Activated naive CD8-positive, alpha-beta T cell (primary cell): ENCODE measurements around the gene REXO1.
A peak's percentile ranks its signal among the peaks of the same experiment; 100 is the strongest.
"Not testable (repeated sequence)": the region's sequence is repeated elsewhere in the genome, so short reads cannot be mapped to it uniquely, and the experiment has no call there.

ENCODE experiments used
- H3K27ac Mint-ChIP-seq: one replicate; pipeline ENCODE4 v1.8.0; 2021; ENCODE audit warnings: mixed read lengths
- H3K27me3 Mint-ChIP-seq: one replicate; pipeline ENCODE4 v1.8.0; 2021; ENCODE audit warnings: mixed read lengths
- H3K36me3 Mint-ChIP-seq: one replicate; pipeline ENCODE4 v1.8.0; 2021; ENCODE audit warnings: mixed read lengths
- H3K4me1 Mint-ChIP-seq: one replicate; pipeline ENCODE4 v1.8.0; 2021; ENCODE audit warnings: low read depth, mixed read lengths
- H3K4me3 Mint-ChIP-seq: one replicate; pipeline ENCODE4 v1.8.0; 2021; ENCODE audit warnings: mild to moderate bottlenecking, mixed read lengths
- H3K9me3 Mint-ChIP-seq: one replicate; pipeline ENCODE4 v1.8.0; 2021; ENCODE audit warnings: low read depth, mixed read lengths

Gene REXO1

DNA sequence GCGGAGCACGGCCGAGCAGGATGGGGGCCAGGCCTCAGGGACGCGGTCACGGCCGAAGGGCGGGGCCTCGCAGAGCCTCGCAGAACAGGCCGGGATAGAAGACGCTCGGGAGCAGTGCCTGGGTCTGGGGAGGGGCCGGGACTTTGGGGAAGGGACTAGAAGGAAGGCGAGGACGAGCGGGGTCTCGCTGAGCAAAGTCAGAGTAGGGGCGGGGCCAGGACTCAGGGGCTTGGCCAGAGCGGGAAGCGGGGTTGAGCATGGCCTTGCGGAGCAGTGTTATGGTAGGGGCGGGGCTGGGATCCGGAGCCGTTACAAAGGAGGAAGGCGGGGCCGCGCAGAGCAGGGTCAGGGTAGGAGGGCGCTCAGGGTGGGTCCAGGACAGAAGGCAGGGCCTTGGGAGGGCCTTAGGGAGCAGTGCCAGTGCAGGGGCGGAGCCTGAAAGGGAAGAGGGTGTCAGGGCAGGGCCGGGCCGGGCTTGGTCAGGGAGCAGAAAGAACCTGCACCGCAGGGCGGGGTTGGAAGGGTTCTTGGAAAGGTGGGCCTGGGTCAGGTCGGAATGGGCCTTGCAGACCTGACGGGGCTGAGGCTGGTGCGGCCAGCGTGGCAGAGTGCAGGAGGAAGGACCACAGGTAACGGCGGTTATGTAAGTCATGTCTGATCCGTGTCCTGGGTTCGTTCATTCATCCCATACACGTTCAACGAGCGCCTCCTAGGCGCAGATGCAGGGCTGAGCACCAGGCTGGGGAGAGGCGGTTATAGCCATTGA lies 35.7 kb downstream of the REXO1 start:
- no peaks in the 10 kb centered on the region for H3K9me3 Mint-ChIP-seq
- peaks cover 14% of the 10 kb centered on the region for H3K4me1 Mint-ChIP-seq
- no peaks in the 10 kb centered on the region for H3K27me3 Mint-ChIP-seq
- H3K27ac Mint-ChIP-seq = peak overlapping the region; percentile 70
- H3K4me3 Mint-ChIP-seq = peak overlapping the region; percentile 90
- H3K36me3 Mint-ChIP-seq = no peaks in the 10 kb centered on the region

GRCh38 chr19:1811942-1812425 lies 36.3 kb downstream of the REXO1 start, which contains the start of gene ATP8B3:
Gene ATP8B3 (minus strand): TSS chr19:1812276. CDS start chr19:1811736, 540 bp downstream.
- Mint-ChIP-seq H3K27ac (peak within 1 kb of the TSS; percentile 70), H3K9me3 (no peaks in the 10 kb centered on the region), H3K4me3 (peak within 1 kb of the TSS; percentile 90), H3K36me3 (no peaks in the 10 kb centered on the region), H3K4me1 (peaks cover 14% of the 10 kb centered on the region), H3K27me3 (no peaks in the 10 kb centered on the region)

GRCh38 chr19:1811472-1811894 lies 36.8 kb downstream of the REXO1 start:
- Mint-ChIP-seq H3K4me3 (peak overlapping the region; percentile 70), H3K27ac (no peak overlapping the region)

DNA sequence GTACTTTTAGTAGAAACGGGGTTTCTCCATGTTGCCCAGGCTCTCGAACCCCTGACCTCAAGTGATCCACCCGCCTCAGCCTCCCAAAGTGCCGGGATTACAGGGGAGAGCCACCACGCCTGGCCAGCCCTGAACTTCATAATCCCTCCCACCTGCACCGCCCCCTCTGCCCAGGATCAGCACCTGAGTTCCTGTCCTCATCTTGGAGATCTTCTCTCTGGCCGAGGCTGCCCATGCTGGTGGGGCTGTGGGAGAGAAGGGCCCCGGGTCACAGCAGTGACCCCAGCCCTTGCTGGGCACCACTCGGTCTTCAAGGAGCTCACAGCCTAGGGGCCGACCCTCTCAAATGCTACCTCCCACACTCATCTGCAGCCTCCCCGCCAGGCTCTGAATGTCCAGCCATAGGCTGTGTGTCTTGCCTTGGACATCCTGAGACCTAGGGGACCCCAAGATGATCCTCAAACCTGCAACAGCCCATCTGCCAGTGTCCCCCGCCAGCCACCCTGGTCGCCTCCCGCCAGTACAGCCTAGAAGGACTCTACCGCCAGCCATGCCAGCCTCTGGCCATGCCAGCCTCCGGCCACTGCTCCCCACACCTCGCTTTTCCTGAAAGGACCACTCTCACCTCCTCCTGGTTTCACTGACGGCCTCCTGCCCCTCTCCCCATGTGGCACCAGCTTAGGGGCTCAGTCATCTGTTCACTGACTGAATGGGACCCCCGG lies 37.7 kb downstream of the REXO1 start:
- Mint-ChIP-seq H3K27ac (no peak overlapping the region), H3K9me3 (no peaks in the 10 kb centered on the region), H3K36me3 (no peaks in the 10 kb centered on the region), H3K27me3 (no peaks in the 10 kb centered on the region), H3K4me1 (peaks cover 14% of the 10 kb centered on the region), H3K4me3 (no peak overlapping the region)

More at GRCh38 chr19:1811472-1811894, 36.8 kb downstream of the REXO1 start:
- H3K4me1 Mint-ChIP-seq = peaks cover 14% of the 10 kb centered on the region
- H3K36me3 Mint-ChIP-seq = no peaks in the 10 kb centered on the region
- H3K27me3 Mint-ChIP-seq = no peaks in the 10 kb centered on the region
- no peaks in the 10 kb centered on the region for H3K9me3 Mint-ChIP-seq

GRCh38 chr19:1809678-1810077 lies 38.6 kb downstream of the REXO1 start:
- H3K27me3 Mint-ChIP-seq = no peaks in the 10 kb centered on the region
- H3K4me1 Mint-ChIP-seq = peaks cover 14% of the 10 kb centered on the region
- H3K36me3 Mint-ChIP-seq = no peaks in the 10 kb centered on the region
- no peak overlapping the region for H3K4me3 Mint-ChIP-seq
- no peak overlapping the region for H3K27ac Mint-ChIP-seq
- H3K9me3 Mint-ChIP-seq = no peaks in the 10 kb centered on the region

- Mint-ChIP-seq H3K27me3 (no peaks in the 10 kb centered on the region), H3K27ac (no peak overlapping the region), H3K36me3 (no peaks in the 10 kb centered on the region), H3K9me3 (no peaks in the 10 kb centered on the region), H3K4me3 (no peak overlapping the region), H3K4me1 (peaks cover 14% of the 10 kb centered on the region)
Observed at GRCh38 chr19:1808395-1808731, 39.9 kb downstream of the REXO1 start.

DNA sequence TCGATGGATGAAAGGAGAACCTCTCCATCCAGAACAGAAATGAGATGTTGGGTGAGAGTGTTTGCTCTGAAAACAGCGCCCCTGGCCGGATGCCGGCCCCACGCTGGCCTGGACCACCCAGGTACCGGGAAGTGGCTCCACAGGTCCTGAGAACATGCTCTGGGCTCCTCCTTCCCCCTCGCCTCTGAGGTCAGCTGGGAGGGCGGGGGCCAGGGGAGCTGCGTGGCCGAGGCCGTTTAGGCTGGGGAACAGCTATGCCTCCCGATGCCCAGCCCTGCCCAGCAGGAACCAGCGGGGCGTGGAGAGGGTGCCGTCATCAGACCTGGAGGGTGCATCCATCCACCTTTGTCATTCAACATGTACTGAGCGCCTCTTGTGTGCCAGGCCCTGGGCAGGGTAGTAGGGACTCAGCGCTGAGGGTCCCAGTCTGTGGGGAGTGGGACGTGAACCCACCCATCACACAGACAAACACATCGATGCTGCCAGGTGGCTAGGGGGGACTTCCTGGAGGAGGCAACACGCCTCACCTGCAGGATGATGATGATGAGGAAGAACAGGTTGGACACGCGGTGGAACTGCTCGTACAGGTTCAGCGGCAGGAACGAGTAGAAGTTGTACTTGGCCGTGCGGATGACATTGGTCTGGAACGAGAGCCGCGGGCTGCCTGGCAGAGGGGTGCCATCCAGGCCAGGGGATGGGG lies 40.4 kb downstream of the REXO1 start:
- H3K4me3 Mint-ChIP-seq = no peak overlapping the region

DNA sequence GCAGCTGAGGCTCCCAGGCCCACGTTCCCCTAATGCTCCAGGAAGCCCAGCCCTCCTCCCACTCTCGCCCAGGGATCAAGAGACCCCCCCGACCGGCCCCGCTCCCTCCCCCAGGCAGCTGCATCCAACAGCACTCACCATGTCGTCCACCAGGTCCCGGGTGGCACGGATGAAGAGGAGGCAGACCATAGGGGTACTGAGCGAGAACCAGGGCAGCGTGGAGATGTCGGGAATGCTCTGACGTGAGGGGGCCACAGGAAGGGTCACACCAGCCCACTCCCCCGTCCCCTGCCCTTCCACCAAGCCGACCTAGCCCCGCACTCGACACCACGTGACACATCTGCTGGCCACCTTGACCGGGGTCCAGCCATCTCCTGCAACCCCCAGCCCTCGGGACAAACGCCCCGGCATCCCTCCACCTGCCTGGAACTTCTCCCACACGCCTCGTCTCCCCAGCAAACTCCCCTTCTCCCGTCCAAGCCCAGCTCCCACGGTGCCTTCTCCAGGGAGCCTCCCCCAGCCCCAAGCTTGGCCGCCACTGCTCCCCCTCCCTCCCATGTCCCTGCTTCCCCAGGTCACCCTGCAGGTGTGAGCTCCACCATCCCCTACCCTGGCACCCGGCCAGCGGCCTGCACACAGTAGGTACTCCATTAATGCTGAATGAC lies 41.1 kb downstream of the REXO1 start:
- Mint-ChIP-seq H3K9me3 (no peaks in the 10 kb centered on the region), H3K27me3 (no peaks in the 10 kb centered on the region), H3K27ac (no peak overlapping the region), H3K4me3 (no peak overlapping the region), H3K36me3 (no peaks in the 10 kb centered on the region), H3K4me1 (peaks cover 6% of the 10 kb centered on the region)

More for the DNA sequence above, 40.4 kb downstream of the REXO1 start:
- H3K27me3 Mint-ChIP-seq = no peaks in the 10 kb centered on the region
- peaks cover 11% of the 10 kb centered on the region for H3K4me1 Mint-ChIP-seq
- no peaks in the 10 kb centered on the region for H3K9me3 Mint-ChIP-seq
- no peaks in the 10 kb centered on the region for H3K36me3 Mint-ChIP-seq
- H3K27ac Mint-ChIP-seq = no peak overlapping the region

DNA sequence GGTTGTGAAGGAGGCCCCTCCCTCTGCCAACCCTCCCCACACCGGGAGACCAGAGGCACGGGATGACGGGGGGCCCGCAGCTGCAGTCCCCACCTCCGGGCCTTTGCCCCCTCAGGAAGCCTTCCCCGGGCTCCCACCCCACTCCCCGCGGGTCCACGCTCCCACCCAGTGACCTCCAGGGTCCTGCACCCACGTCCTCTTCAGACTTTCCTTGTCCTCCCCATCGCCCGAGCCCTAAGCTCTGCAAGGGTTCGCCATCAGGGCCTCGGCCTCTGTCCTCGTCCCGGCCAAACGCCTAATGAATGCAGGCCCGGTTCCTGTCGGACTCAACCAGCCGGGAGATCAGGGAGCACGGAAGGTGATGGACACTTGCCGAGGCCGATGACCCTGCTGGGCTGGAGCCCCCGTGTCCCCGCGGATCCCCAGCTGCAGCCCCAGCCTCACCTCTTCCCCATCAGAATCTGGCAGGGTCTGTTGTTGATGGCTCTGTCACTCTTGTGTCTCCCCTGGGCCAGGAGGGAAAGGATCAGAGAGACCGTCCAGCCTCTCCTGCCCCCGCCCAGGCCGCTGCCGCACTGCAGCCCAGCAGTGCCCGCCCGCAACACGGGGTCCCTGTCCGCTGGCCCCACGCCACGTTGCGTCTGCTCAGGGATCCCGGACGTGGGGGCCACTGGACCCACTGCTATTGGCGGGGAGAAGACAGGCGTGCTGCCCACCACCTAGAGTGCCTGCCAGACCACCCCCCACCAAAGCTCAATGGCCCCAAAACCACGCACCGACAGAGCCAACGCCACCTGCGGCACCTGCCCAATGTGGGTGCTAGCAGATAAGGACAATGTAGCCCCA lies 41.9 kb downstream of the REXO1 start:
- H3K27me3 Mint-ChIP-seq = no peaks in the 10 kb centered on the region
- H3K27ac Mint-ChIP-seq = no peak overlapping the region
- H3K4me3 Mint-ChIP-seq = no peak overlapping the region
- H3K9me3 Mint-ChIP-seq = no peaks in the 10 kb centered on the region
- no peaks in the 10 kb centered on the region for H3K36me3 Mint-ChIP-seq
- peaks cover 4% of the 10 kb centered on the region for H3K4me1 Mint-ChIP-seq

GRCh38 chr19:1805401-1806183 lies 42.7 kb downstream of the REXO1 start:
- Mint-ChIP-seq H3K27ac (no peak overlapping the region), H3K9me3 (no peaks in the 10 kb centered on the region), H3K4me1 (no peaks in the 10 kb centered on the region), H3K4me3 (no peak overlapping the region), H3K27me3 (no peaks in the 10 kb centered on the region), H3K36me3 (no peaks in the 10 kb centered on the region)

DNA sequence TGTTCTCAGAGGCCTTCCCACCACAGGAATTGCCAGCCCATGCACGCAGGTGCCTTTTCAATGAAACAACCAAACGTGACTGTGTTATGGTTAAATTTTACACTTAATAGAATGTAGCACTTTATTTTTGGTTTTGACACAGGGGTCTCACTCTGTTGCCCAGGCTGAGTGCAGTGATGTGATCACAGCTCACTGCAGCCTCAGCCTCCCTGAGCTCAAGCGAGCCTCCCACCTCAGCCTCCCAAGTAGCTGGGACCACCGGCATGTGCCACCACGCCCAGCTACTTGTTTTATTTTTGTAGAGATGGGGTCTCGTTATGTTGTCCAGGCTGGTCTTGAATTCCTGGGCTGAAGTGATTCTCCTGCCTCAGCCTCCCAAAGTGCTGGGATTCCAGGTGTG lies 43.4 kb downstream of the REXO1 start:
- Mint-ChIP-seq H3K36me3 (no peaks in the 10 kb centered on the region), H3K4me3 (no peak overlapping the region), H3K27me3 (no peaks in the 10 kb centered on the region), H3K9me3 (no peaks in the 10 kb centered on the region), H3K27ac (no peak overlapping the region), H3K4me1 (no peaks in the 10 kb centered on the region)

- Mint-ChIP-seq H3K4me3 (no peak overlapping the region), H3K9me3 (no peaks in the 10 kb centered on the region), H3K36me3 (no peaks in the 10 kb centered on the region), H3K4me1 (peaks cover 1% of the 10 kb centered on the region), H3K27me3 (no peaks in the 10 kb centered on the region), H3K27ac (no peak overlapping the region)
Observed at GRCh38 chr19:1799695-1800342, 48.5 kb downstream of the REXO1 start.

DNA sequence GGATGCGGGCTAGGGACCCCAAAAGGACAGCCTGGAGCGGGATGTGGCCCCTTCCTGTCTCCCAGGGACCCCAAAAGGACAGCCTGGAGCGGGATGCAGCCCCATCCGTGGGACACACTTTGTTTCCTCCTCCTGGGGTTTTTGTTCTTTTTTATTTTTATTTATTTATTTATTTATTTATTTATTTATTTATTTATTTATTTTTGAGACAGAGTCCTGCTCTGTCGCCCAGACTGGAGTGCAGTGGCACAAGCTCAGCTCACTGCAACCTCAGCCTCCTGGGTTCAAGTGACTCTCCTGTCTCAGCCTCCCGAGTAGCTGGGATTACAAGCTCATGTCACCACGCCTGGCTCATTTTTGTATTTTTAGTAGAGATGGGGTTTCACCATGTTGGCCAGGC lies 51.0 kb downstream of the REXO1 start:
- H3K36me3 Mint-ChIP-seq, H3K27ac Mint-ChIP-seq, H3K4me3 Mint-ChIP-seq, H3K9me3 Mint-ChIP-seq, H3K27me3 Mint-ChIP-seq, H3K4me1 Mint-ChIP-seq: not testable (repeated sequence)
